Germinal center (tissue), 1 donor: Measurements from ENCODE around the gene AP2M1.
"Not testable (repeated sequence)": the region's sequence is repeated elsewhere in the genome, so short reads cannot be mapped to it uniquely, and the experiment has no call there.

ENCODE experiments used
- DNase-seq: peaks from one replicate; pipeline ENCODE4 v3.0.0; 2012; ENCODE audit warnings: mixed read lengths, low spot score

AP2M1 gene

DNA sequence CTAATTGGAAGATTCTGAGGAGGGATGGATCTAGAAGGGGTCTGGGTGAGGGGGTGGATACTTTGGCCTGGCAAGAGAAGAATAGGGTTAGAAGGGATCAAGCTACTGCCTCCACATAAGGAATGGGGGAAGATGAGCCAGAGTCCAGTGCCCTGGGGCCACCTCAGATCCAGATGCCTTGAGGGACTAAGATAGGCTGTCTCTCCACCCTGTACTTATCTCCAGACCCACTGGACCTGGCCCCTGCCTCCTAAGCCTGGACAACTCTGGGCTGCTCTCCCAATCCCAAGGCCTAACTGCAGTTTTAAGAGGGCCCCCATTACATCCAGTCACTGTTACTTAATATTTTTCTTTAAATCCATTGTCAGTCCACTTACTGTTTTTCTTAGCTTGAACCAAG lies 17.4 kb upstream of the AP2M1 start:
- DNase-seq, result no peak

DNA sequence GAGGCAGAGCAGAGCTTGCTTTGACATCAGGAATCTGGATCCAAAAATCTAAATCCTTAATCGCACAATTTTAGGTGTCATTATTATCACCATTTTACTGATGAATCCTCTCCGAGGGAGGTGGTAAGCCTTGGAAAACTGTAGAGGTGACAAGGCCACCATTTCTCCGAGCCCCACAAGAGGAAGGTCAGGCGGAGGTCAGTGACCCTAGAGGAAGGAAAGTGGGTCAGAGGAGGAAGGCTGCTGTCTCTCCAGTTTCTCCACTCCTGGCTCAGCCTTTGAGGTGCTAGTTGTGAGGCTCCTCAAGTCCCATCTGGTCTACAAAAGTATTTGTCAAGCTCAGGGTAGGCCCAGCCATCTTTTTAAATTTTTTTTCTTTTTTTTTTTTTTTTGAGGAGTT lies 16.3 kb upstream of the AP2M1 start:
- DNase-seq, result no peak

DNA sequence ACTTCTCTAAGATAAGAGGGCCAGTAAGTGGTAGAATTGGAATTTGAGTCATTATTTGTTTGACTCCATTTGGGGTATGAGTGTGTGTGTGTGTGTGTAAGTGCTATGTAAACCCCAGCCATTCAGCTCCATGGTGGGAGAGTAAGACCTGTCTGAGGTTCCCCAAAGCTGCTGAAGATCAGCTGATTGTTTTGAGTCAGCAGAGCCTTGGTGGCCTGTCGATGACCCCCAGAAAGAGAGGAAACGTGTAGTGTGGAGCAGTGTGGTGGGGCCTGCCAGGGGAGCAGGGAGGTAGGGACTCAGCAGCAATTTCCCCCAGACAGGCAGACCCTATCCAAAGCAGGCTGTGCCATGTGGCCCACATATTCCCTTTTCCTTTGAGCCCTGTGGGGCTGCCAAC lies 14.2 kb upstream of the AP2M1 start:
- DNase-seq, result no peak

DNA sequence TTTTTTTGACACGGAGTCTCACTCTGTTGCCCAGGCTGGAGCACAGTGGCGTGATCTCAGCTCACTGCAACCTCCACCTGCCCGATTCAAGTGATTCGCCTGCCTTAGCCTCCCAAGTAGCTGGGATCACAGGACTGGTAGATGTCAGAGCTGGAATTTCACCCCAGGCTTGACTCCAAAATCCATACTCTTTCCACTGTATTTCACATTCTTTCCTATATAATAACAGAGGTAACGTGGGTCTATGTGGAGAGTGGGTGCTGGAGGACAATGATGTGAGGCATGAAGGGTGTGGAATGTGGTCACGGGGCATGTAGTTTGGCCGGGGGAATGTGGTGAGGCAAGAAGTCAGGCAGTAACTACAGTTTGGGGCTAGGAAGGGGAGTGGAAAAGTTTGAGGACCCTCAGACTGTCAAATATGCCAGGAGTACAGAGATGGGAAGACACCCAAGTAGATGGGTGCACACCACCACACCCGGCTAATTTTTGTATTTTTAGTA lies 12.0 kb upstream of the AP2M1 start:
- DNase-seq, result not testable (repeated sequence)

GRCh38 chr3:184164648-184165330 lies 9.9 kb upstream of the AP2M1 start:
- DNase-seq, result no peak

GRCh38 chr3:184165543-184165942 lies 9.1 kb upstream of the AP2M1 start:
- no peak for DNase-seq

GRCh38 chr3:184166671-184167070 lies 8.0 kb upstream of the AP2M1 start:
- no peak for DNase-seq

GRCh38 chr3:184167786-184168185 lies 6.9 kb upstream of the AP2M1 start:
- DNase-seq, result no peak

DNA sequence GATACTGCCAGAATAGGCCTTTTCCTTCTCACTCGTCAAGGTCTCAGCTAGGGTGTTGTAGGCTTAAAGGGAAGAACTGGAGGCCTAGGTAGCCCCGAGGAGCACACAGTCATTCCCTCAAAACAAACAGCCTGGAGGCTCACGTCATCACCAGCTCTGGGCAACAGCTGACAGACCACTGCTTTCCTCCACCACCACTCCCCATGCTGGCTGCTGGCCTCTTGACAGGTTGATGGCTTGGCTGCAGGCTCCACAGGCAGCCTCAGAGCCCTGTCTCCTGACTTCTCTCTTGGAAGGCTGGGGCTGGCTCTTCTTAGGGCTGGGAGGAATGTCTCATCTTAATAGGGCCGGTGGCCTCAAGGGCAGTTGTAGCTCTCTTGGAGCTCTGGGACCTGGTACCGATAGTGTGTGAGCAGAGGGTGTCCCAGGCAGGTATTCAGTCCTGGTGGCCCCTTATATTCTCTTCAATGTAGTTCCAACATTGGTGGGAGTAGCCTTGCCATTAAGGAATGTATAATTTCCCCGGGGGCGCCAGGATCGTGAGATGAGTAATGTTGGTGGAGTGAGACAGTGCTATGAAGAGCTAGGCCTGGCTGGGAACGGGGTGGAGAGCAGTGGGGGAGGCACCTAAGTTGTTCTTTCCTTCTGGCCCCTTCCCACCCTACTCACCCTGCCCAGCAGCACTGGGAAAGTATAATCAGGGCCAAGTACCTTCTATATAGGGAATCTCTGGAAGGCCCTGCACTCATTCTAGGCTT lies 6.1 kb upstream of the AP2M1 start:
- no peak for DNase-seq

DNA sequence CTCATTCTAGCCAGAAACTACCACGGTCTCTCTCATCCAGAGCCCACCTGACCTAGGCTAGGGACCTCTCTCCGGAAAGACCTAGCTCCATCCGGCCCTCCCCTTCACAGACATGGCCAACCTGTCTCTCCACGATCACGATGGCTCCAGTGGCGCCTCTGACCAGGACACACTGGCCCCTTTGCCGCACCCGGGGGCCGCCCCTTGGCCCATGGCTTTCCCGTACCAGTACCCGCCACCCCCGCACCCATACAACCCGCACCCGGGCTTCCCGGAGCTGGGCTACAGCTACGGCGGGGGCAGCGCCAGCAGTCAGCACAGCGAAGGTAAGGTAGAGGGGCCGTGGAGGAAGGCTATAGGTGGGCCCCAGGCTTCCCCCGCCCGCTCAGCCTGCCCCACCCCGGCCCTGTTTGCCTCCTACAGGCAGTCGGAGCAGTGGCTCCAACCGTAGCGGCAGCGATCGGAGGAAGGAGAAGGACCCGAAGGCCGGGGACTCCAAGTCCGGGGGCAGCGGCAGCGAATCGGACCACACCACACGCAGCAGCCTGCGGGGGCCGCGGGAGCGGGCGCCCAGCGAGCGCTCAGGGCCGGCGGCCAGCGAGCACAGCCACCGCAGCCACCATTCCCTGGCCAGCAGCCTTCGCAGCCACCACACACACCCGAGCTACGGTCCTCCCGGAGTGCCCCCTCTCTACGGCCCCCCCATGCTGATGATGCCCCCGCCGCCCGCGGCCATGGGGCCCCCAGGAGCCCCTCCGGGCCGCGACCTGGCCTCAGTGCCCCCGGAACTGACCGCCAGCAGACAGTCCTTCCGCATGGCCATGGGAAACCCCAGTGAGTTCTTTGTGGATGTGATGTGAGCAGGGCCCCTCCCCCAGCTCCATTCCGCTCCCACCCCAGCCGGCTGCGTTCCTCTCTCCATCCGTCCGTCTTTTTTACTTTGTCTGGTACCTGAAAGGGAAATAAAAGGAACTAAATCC lies 4.5 kb upstream of the AP2M1 start:
- DNase-seq, result no peak

- no peak for DNase-seq
These were observed 3.1 kb upstream of the AP2M1 start for GRCh38 chr3:184171562-184171961.

GRCh38 chr3:184172681-184173373 lies 1.8 kb upstream of the AP2M1 start:
- DNase-seq, result no peak

DNA sequence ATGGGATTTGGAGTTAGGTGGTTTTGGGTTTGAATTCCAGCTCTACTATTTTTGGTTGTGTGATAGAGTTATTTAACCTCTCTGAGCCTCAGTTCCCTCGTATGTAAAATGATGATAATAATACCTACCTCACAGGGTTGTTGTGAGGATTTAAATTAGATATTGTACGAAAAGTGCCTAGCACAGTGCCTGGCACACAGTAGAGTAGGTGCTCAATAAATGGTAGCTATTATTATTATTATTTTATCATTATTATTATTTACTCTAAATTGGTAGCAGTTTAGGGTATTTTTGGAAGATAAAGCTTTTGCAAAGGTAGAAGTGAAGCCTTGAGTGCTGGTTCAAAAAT lies 1.3 kb upstream of the AP2M1 start:
- DNase-seq, result no peak

- no peak for DNase-seq
These were observed 390 bp upstream of the AP2M1 start for GRCh38 chr3:184174284-184174645.

GRCh38 chr3:184175506-184175905 lies 851 bp downstream of the AP2M1 start:
- no peak for DNase-seq

GRCh38 chr3:184175981-184176376 lies 1.3 kb downstream of the AP2M1 start:
- no peak for DNase-seq

DNA sequence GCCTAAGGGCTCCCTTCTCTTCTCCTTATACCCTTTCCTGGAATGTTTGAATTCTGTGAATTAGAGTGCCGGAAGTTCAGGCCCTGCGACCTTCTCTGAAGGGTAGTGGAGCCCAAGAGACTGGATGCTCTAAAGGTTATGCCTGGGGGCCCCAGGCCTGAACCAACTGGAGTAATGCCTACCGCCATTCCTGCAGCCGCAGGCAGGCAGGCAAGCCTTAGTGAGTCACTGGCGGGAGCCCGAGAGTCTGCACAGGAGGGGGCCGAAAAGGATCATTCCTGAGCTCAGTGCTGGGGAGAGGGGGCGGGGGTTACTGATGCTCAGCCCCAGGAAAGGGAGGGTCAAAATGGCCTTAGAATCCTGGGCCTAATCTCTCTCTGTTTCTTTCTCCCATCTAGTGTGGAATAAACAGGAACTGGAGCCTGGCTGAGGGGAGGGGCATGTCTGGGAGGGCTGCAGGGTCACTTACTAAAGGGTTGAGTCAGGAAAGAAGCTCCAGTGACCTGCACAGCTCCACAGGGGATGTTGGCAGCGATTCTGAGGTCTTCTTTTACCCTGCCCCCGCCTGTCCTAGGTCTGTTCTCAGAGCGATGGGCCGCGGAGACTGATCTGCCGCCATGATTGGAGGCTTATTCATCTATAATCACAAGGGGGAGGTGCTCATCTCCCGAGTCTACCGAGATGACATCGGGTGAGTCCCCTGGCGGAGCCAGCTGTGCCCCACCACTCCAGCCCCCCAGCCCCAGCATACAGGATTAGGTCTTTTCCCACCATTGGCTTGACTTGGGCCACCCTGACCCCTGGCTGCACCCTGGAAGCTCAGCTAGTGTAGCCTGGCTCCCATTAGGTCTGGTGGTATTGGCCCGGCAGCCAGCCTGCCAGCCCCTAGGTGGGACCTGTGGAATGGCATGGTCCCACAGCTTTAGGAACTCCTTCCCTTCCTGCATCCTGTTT lies 2.0 kb downstream of the AP2M1 start:
- DNase-seq, result no peak

DNA sequence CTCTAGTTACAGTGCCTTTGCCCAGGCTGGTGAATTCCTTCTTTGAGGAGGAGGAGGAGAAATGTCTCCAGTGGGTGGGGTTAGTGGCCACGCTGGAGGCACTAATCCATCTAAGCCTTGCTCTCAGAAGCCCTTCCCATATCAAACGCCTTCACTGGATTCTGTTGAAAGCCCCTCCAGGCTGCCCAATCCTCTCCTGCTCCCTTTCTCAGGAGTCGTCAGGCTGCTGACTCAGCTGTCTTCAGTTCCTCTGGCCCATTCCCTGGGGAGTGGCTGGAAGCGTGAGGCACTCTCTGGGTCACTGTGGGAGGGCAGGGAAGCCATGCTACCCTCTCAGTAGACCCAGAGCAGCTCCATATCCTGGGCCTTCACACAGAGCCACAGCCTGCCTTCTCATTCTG lies 2.7 kb downstream of the AP2M1 start:
- DNase-seq, result no peak

- DNase-seq, result no peak
These were observed 3.2 kb downstream of the AP2M1 start for GRCh38 chr3:184177767-184178306.

DNA sequence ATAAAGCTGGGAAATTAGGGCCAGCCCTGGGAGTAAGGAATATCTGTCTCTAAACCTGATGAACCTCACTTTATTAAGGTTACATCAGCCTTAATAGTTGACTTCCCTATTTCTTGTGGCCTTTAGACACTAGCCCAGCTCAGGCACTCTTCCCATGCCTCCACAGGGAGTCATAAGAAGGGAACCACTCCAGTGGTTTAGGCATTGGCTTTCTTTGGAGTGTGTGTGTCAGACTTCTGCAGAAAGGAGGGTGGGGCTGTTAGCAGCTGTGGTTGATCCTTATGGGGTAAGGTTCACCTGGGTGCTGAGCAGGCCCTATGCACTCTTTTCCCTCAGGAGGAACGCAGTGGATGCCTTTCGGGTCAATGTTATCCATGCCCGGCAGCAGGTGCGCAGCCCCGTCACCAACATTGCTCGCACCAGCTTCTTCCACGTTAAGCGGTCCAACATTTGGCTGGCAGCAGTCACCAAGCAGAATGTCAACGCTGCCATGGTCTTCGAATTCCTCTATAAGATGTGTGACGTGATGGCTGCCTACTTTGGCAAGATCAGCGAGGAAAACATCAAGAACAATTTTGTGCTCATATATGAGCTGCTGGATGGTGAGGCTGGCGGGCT lies 4.0 kb downstream of the AP2M1 start:
- DNase-seq, result no peak
